H1 (cell line): ENCODE results near the gene ADPGK. TPM values are rescaled to one million over a fixed set of nuclear protein-coding genes. Genes with fewer than 3 reads are reported as not detected.

Experiments used
- CTCF ChIA-PET: fragments of 300-600 bp; sonication (Branson Sonifier 250); formaldehyde crosslinking; loops from one replicate; lab custom pipeline; 2021; ENCODE audit not compliant: partially characterized antibody; lab: Charles Lee
- POLR2A ChIA-PET: fragments of 300-600 bp; sonication (Branson Sonifier 250); formaldehyde crosslinking; loops from one replicate; lab custom pipeline; 2021; ENCODE audit warnings: inconsistent platforms; ENCODE audit not compliant: partially characterized antibody; lab: Charles Lee
- DNase-seq, 2 experiments: peaks; one replicate each; pipeline versions ENCODE4 v3.0.0 to v3.0.0-alpha.2; 2010 to 2022; ENCODE audit warnings: low spot score in 2 of 2, low read depth in 1 of 2, mixed read lengths in 1 of 2
- FAIRE-seq: peaks from 2 replicates; lab custom pipeline; 2011; peaks lifted over from hg19 to GRCh38; lab: Jason Lieb, UNC
- H2AFZ ChIP-seq: 2 replicates; pipeline ENCODE4 v1.8.1; 2012; ENCODE audit warnings: low read length, inconsistent platforms
- H2AK5ac ChIP-seq: 2 replicates; pipeline ENCODE4 v1.6.1; 2013; ENCODE audit warnings: low read depth, low read length
- H2BK120ac ChIP-seq: replicated peaks from 2 replicates; pipeline ENCODE3; 2013; ENCODE audit warnings: low read depth, low read length, inconsistent platforms
- H2BK12ac ChIP-seq: 2 replicates; pipeline ENCODE4 v1.6.1; 2013; ENCODE audit warnings: low read depth, low read length
- H2BK15ac ChIP-seq: 2 replicates; pipeline ENCODE4 v1.6.1; 2013; ENCODE audit warnings: low read length
- H2BK20ac ChIP-seq: 2 replicates; pipeline ENCODE4 v1.6.1; 2013; ENCODE audit warnings: low read length
- H2BK5ac ChIP-seq: 2 replicates; pipeline ENCODE4 v1.6.1; 2013; ENCODE audit warnings: low read depth, low read length
- H3K14ac ChIP-seq: 2 replicates; pipeline ENCODE4 v1.6.1; 2013; ENCODE audit warnings: inconsistent platforms; ENCODE audit not compliant: insufficient read length
- H3K18ac ChIP-seq: 2 replicates; pipeline ENCODE4 v1.6.1; 2013; ENCODE audit warnings: low read length; ENCODE audit errors: extremely low read depth
- H3K23ac ChIP-seq: 2 replicates; pipeline ENCODE4 v1.6.1; 2013; ENCODE audit warnings: inconsistent platforms; ENCODE audit not compliant: insufficient read length
- H3K23me2 ChIP-seq: 2 replicates; pipeline ENCODE4 v1.6.1; 2013; ENCODE audit warnings: low read depth, low read length
- H3K27ac ChIP-seq: 2 replicates; pipeline ENCODE4 v1.6.1; 2011; ENCODE audit warnings: low read depth, low read length, inconsistent platforms
- H3K27me3 ChIP-seq, 4 experiments: replicated peaks in 1 of 4; 1 replicate in 1 of 4; 2 replicates in 3 of 4; pipeline versions ENCODE4 v1.6.1 to v1.8.1; 2011 to 2013; ENCODE audit warnings: low read length in 3 of 4, mild to moderate bottlenecking in 3 of 4, inconsistent platforms in 2 of 4, mixed read lengths in 2 of 4, moderate library complexity in 1 of 4; ENCODE audit not compliant: control insufficient read depth in 3 of 4, insufficient read depth in 3 of 4; ENCODE audit errors: extremely low read depth in 1 of 4
- H3K36me3 ChIP-seq, 4 experiments: 2 replicates each; pipeline versions ENCODE4 v1.6.1 to v1.8.1; 2011 to 2013; ENCODE audit warnings: mild to moderate bottlenecking in 4 of 4, low read length in 3 of 4, moderate library complexity in 2 of 4, control low read depth in 1 of 4, inconsistent platforms in 1 of 4; ENCODE audit not compliant: insufficient read depth in 4 of 4, control insufficient read depth in 2 of 4
- H3K4ac ChIP-seq: replicated peaks from 2 replicates; pipeline ENCODE3; 2013; ENCODE audit warnings: low read length, low read depth, mixed read lengths, inconsistent platforms; ENCODE audit not compliant: insufficient read length
- H3K4me1 ChIP-seq, 4 experiments: replicated peaks in 1 of 4; 1 replicate in 1 of 4; 2 replicates in 3 of 4; pipeline versions ENCODE4 v1.6.1 to v1.8.1; 2011 to 2013; ENCODE audit warnings: low read length in 3 of 4, inconsistent platforms in 2 of 4, mixed read lengths in 1 of 4; ENCODE audit not compliant: insufficient read depth in 4 of 4, control insufficient read depth in 3 of 4
- H3K4me2 ChIP-seq, 2 experiments: 2 replicates each; pipeline versions ENCODE4 v1.6.1 to v1.8.1; 2011 to 2013; ENCODE audit warnings: low read depth in 2 of 2, low read length in 2 of 2, control low read depth in 1 of 2, inconsistent platforms in 1 of 2, mild to moderate bottlenecking in 1 of 2; ENCODE audit not compliant: insufficient read depth in 1 of 2
- H3K4me3 ChIP-seq, 4 experiments: fragments of 200-600, 300-600 bp in 1 of 4; sonication (generic), shearing (Covaris generic), sonication (Bioruptor Twin) in 1 of 4; 2 replicates each; pipeline versions ENCODE4 v1.5.1 to v1.8.1; 2011 to 2016; ENCODE audit warnings: low read length in 4 of 4, low read depth in 3 of 4, control low read depth in 2 of 4, inconsistent platforms in 2 of 4, mild to moderate bottlenecking in 2 of 4, mixed read lengths in 1 of 4, moderate library complexity in 1 of 4; ENCODE audit not compliant: insufficient read depth in 2 of 4; ENCODE audit errors: extremely low read depth in 1 of 4
- H3K56ac ChIP-seq: replicated peaks from 2 replicates; pipeline ENCODE3; 2013; ENCODE audit warnings: low read depth, mild to moderate bottlenecking, mixed read lengths, low read length, inconsistent platforms; ENCODE audit not compliant: insufficient read length
- H3K79me1 ChIP-seq: 2 replicates; pipeline ENCODE4 v1.6.1; 2013; ENCODE audit warnings: low read depth, low read length, control low read depth
- H3K79me2 ChIP-seq, 2 experiments: 2 replicates each; pipeline versions ENCODE4 v1.6.1 to v1.8.1; 2012 to 2013; ENCODE audit warnings: low read length in 2 of 2, mild to moderate bottlenecking in 2 of 2, inconsistent platforms in 1 of 2; ENCODE audit not compliant: insufficient read depth in 2 of 2, control insufficient read depth in 1 of 2
- H3K9ac ChIP-seq, 4 experiments: replicated peaks in 1 of 4; 1 replicate in 1 of 4; 2 replicates in 3 of 4; pipeline versions ENCODE4 v1.6.1 to v1.8.1; 2011 to 2013; ENCODE audit warnings: low read depth in 3 of 4, low read length in 3 of 4, control low read depth in 2 of 4, mild to moderate bottlenecking in 2 of 4, moderate library complexity in 2 of 4, inconsistent platforms in 1 of 4; ENCODE audit errors: extremely low read depth in 1 of 4
- H3K9me3 ChIP-seq, 2 experiments: 2 replicates each; pipeline versions ENCODE4 v1.6.1 to v1.8.1; 2012 to 2013; ENCODE audit warnings: mild to moderate bottlenecking in 2 of 2, moderate library complexity in 2 of 2, control low read depth in 1 of 2, inconsistent platforms in 1 of 2, low read depth in 1 of 2, low read length in 1 of 2, mixed read lengths in 1 of 2; ENCODE audit not compliant: insufficient read depth in 2 of 2
- H4K20me1 ChIP-seq, 2 experiments: replicated peaks in 1 of 2; 2 replicates each; pipeline versions ENCODE3 to v1.8.1; 2011 to 2013; ENCODE audit warnings: inconsistent platforms in 2 of 2, low read length in 2 of 2, mild to moderate bottlenecking in 1 of 2; ENCODE audit not compliant: insufficient read depth in 2 of 2, control insufficient read depth in 1 of 2
- H4K5ac ChIP-seq: 2 replicates; pipeline ENCODE4 v1.6.1; 2013; ENCODE audit warnings: low read length, low read depth, mixed read lengths, inconsistent platforms; ENCODE audit not compliant: insufficient read length
- H4K8ac ChIP-seq: 2 replicates; pipeline ENCODE4 v1.8.0; 2013; ENCODE audit warnings: mild to moderate bottlenecking, moderate library complexity, low read length, inconsistent platforms; ENCODE audit not compliant: insufficient read depth; ENCODE audit errors: extremely low read depth
- H4K91ac ChIP-seq: replicated peaks from 2 replicates; pipeline ENCODE3; 2013; ENCODE audit warnings: low read length, mixed read lengths, inconsistent platforms; ENCODE audit not compliant: insufficient read length
- GTF2F1 ChIP-seq: IDR thresholded peaks from 2 replicates; pipeline ENCODE4 v1.6.1; 2012; ENCODE audit warnings: low read depth, low read length, improper control_type of control experiment, borderline replicate concordance
- SRF ChIP-seq: IDR thresholded peaks from 2 replicates; pipeline ENCODE4 v1.6.1; 2011; ENCODE audit warnings: mild to moderate bottlenecking, low read depth, low read length, moderate library complexity
- TEAD4 ChIP-seq: IDR thresholded peaks from 2 replicates; pipeline ENCODE4 v1.6.1; 2012; ENCODE audit warnings: low read depth, low read length, inconsistent platforms, mixed read lengths
- WGBS, 2 experiments: shearing (Covaris generic) in 1 of 2; methylation state at CpG; one replicate each; pipeline versions ENCODE4 v1.1.6 to v1.1.7; 2013 to 2015; ENCODE audit warnings: low lambda C conversion rate in 2 of 2, mixed read lengths in 2 of 2, inconsistent platforms in 1 of 2, low coverage in 1 of 2, missing lambda C conversion rate in 1 of 2; ENCODE audit not compliant: insufficient replicate concordance in 2 of 2, insufficient coverage in 1 of 2, insufficient read length in 1 of 2; ENCODE audit errors: extremely low coverage in 1 of 2, missing lambda C conversion rate in 1 of 2; 5-methylcytosine and 5-hydroxymethylcytosine counted together
- polyA plus RNA-seq, 7 experiments: library from polyadenylated mRNA; depleted of rRNA in 3 of 7; stranded (reverse) in 5 of 7; unstranded in 2 of 7; fragments of >200 nt in 5 of 7; fragments of 200-250 nt in 2 of 7; gene quantifications; 1 replicate in 5 of 7; 2 replicates in 1 of 7; 4 replicates in 1 of 7; pipeline versions ENCODE4 v1.2.1 to v1.2.3, GENCODE V29; 2011 to 2013; ENCODE audit warnings: missing spikeins in 2 of 7, mixed read lengths in 2 of 7
- total RNA-seq: library from RNA; stranded (reverse); fragmentation: NEBNext Ultra II Directional; extraction: Animal tissue kit (Norgen Biotek cat#: 25700); gene quantifications from 2 replicates; pipeline ENCODE4 v1.2.1, GENCODE V29; 2021

ADPGK gene
- total and polyA plus RNA-seq, 2 of the 8 experiments (the other 6 are each of a cell fraction or from before 2014, with no cell fraction given): 32.2 to 38.2 TPM

GRCh38 chr15:72781631-72782030 is 1.9 kb downstream of the ADPGK start:
- H2BK120ac ChIP-seq: no peak overlapping the region
- no peak overlapping the region for H4K91ac ChIP-seq
- H3K9me3 ChIP-seq: no peaks in the 10 kb centered on the region
- no peak overlapping the region for H2BK12ac ChIP-seq
- H3K4me1 ChIP-seq: peaks cover 0 to 8% (median 2%) of the 10 kb centered on the region in 4 experiments; a peak in 3 of 7 replicates
- no peak overlapping the region for H3K4ac ChIP-seq
- H3K27me3 ChIP-seq: no peaks in the 10 kb centered on the region
- no peaks in the 10 kb centered on the region; the same call in 1 of the 2 replicates for H3K79me1 ChIP-seq
- no peak overlapping the region for H3K18ac ChIP-seq
- ChIA-PET POLR2A (no interaction called here), CTCF (interaction anchor here (2.2 kb wide), 1 partner anchor 14 kb away, joined by 7 read pairs; no protein-coding TSS in a partner anchor)
- H3K4me2 ChIP-seq: peak overlapping the region; percentile 88 to 96; a peak in 3 of 4 replicates
- WGBS, 2 experiments: 86% methylated on average over 6 of the region's 6 CpGs; no CpG with 5 or more reads in 1 of the 2 experiments
- H3K23me2 ChIP-seq: peaks cover 6% of the 10 kb centered on the region
- H4K8ac ChIP-seq: no peak overlapping the region
- FAIRE-seq (no peak), DNase-seq (no peak)
- H3K14ac ChIP-seq: no peak overlapping the region
- no peak overlapping the region for H2AFZ ChIP-seq
- no peaks in the 10 kb centered on the region for H3K36me3 ChIP-seq
- H2BK20ac ChIP-seq: no peak overlapping the region
- no peak overlapping the region for H4K5ac ChIP-seq
- H3K23ac ChIP-seq: no peak overlapping the region
- H2BK5ac ChIP-seq: no peak overlapping the region
- no peak overlapping the region for H2AK5ac ChIP-seq
- no peak overlapping the region for H3K9ac ChIP-seq
- no peak overlapping the region for H3K27ac ChIP-seq
- no peak overlapping the region for H2BK15ac ChIP-seq
- H4K20me1 ChIP-seq: peaks cover 0 to 1% of the 10 kb centered on the region in 2 experiments
- peaks cover 0 to 57% of the 10 kb centered on the region in 2 experiments; a peak in 3 of 4 replicates for H3K79me2 ChIP-seq
- H3K4me3 ChIP-seq: peak overlapping the region in 2 of 4 experiments; percentile 1 to 27; a peak in 1 of 8 replicates
- H3K56ac ChIP-seq: no peak overlapping the region
- TF ChIP-seq GTF2F1: no peak
- peak; percentile 44; the same call in 1 of the 2 replicates for TF ChIP-seq SRF
- TF ChIP-seq TEAD4: no peak
